DOHH2 (cell line): ENCODE results near the gene TRPM5.

Source experiments
- H3F3A ChIP-seq: fragments of 200-600 bp; sonication (generic), shearing (Covaris generic); 2 replicates; pipeline ENCODE4 v1.6.0; 2016; ENCODE audit warnings: antibody characterized with exemption, mild to moderate bottlenecking; ENCODE audit not compliant: control insufficient read depth, insufficient read depth
- H3K27ac ChIP-seq: fragments of 200-600 bp; sonication (generic); 2 replicates; pipeline ENCODE4 v1.5.1; 2014; ENCODE audit warnings: low read depth, mild to moderate bottlenecking, low read length, moderate library complexity
- H3K27me3 ChIP-seq: fragments of 200-600 bp; sonication (generic); 2 replicates; pipeline ENCODE4 v1.6.1; 2014; ENCODE audit warnings: mild to moderate bottlenecking, low read length, mixed read lengths; ENCODE audit not compliant: control insufficient read depth
- H3K36me3 ChIP-seq: fragments of 200-600 bp; sonication (generic); 2 replicates; pipeline ENCODE4 v1.6.1; 2014; ENCODE audit warnings: mild to moderate bottlenecking, low read length, moderate library complexity, mixed read lengths; ENCODE audit not compliant: control insufficient read depth
- H3K4me1 ChIP-seq: fragments of 200-600 bp; sonication (generic); 2 replicates; pipeline ENCODE4 v1.6.1; 2014; ENCODE audit warnings: mild to moderate bottlenecking, low read length, mixed read lengths; ENCODE audit not compliant: control insufficient read depth
- H3K4me2 ChIP-seq: fragments of 200-600 bp; sonication (generic); 2 replicates; pipeline ENCODE4 v1.6.0; 2014; ENCODE audit warnings: mild to moderate bottlenecking, low read length, moderate library complexity
- H3K4me3 ChIP-seq: fragments of 200-600 bp; sonication (generic); 2 replicates; pipeline ENCODE4 v1.5.1; 2014; ENCODE audit warnings: mild to moderate bottlenecking, low read length, mixed read lengths
- H3K79me2 ChIP-seq: fragments of 200-600 bp; sonication (generic); 2 replicates; pipeline ENCODE4 v1.6.1; 2014; ENCODE audit warnings: mild to moderate bottlenecking, low read length, mixed read lengths; ENCODE audit not compliant: control insufficient read depth
- H3K9me2 ChIP-seq: fragments of 200-600 bp; sonication (generic); replicated peaks from 2 replicates; pipeline ENCODE4 v1.6.1; 2014; ENCODE audit warnings: mild to moderate bottlenecking, low read length, mixed read lengths; ENCODE audit not compliant: control insufficient read depth
- H3K9me3 ChIP-seq: fragments of 200-600 bp; sonication (generic); 2 replicates; pipeline ENCODE4 v1.6.1; 2014; ENCODE audit warnings: antibody characterized with exemption, low read length, mixed read lengths; ENCODE audit not compliant: control insufficient read depth, insufficient read depth
- H4K20me1 ChIP-seq: fragments of 200-600 bp; sonication (generic); 2 replicates; pipeline ENCODE4 v1.6.0; 2014; ENCODE audit warnings: low read depth, mild to moderate bottlenecking, antibody characterized with exemption, low read length, moderate library complexity; ENCODE audit not compliant: control insufficient read depth, insufficient read depth
- EZH2phosphoT487 ChIP-seq: fragments of 200-600 bp; sonication (generic); IDR thresholded peaks from 2 replicates; pipeline ENCODE4 v1.6.1; 2017; ENCODE audit warnings: borderline replicate concordance, mild to moderate bottlenecking, antibody characterized with exemption, low read length, moderate library complexity, mixed read lengths
- TF ChIP-seq, protein P1 (sequence below): fragments of 200-600 bp; sonication (generic); IDR thresholded peaks from one replicate; pipeline ENCODE4 v1.5.1; 2014; ENCODE audit warnings: antibody characterized with exemption, mild to moderate bottlenecking, low read depth, low read length; ENCODE audit not compliant: poor library complexity, severe bottlenecking

TRPM5 gene

DNA sequence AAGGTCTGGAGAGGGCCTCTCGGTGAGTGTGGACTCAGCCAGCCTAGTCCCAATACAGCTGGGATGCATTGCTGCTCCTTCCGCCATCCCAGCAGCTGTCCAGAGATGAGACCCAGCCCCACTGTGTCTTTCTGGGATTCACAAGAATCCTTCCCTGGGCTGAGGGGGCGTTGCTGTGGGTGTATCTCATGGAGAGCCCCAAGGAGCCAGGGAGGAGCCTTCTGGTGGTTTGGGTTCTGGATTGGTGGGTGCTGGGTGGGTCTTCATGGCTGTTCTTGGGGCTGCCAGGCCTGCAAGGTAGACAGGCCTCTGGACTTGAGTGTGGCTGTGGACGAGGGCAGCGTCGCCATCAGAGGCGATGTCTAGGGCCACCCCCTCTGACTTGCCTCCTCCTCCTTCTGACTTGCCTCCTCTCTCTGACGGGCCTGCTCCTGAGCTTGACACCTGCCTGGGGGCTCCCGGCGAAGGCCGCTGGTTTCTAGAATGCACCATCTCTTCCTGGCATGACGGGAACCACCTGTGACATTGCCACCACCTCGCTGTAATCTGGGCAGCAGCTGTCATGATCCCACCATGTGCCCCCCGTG, 17.7 kb upstream of the TRPM5 start:
- H3K9me3 ChIP-seq: no peaks in the 10 kb centered on the region
- no peaks in the 10 kb centered on the region for H3K27me3 ChIP-seq
- H3K27ac ChIP-seq: no peak overlapping the region
- H3K36me3 ChIP-seq: no peaks in the 10 kb centered on the region
- no peak overlapping the region for H3K4me3 ChIP-seq
- H4K20me1 ChIP-seq: no peaks in the 10 kb centered on the region
- no peaks in the 10 kb centered on the region for H3K4me1 ChIP-seq
- no peak for TF ChIP-seq EZH2phosphoT487
- TF ChIP-seq, protein P1, sequence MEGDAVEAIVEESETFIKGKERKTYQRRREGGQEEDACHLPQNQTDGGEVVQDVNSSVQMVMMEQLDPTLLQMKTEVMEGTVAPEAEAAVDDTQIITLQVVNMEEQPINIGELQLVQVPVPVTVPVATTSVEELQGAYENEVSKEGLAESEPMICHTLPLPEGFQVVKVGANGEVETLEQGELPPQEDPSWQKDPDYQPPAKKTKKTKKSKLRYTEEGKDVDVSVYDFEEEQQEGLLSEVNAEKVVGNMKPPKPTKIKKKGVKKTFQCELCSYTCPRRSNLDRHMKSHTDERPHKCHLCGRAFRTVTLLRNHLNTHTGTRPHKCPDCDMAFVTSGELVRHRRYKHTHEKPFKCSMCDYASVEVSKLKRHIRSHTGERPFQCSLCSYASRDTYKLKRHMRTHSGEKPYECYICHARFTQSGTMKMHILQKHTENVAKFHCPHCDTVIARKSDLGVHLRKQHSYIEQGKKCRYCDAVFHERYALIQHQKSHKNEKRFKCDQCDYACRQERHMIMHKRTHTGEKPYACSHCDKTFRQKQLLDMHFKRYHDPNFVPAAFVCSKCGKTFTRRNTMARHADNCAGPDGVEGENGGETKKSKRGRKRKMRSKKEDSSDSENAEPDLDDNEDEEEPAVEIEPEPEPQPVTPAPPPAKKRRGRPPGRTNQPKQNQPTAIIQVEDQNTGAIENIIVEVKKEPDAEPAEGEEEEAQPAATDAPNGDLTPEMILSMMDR: no peak
- H3F3A ChIP-seq: no peaks in the 10 kb centered on the region
- no peaks in the 10 kb centered on the region for H3K9me2 ChIP-seq
- H3K79me2 ChIP-seq: no peaks in the 10 kb centered on the region
- H3K4me2 ChIP-seq: no peak overlapping the region

- Histone ChIP-seq H3K9me3 (no peaks in the 10 kb centered on the region), H3K27ac (no peak overlapping the region), H3K4me1 (no peaks in the 10 kb centered on the region), H3K4me3 (no peak overlapping the region), H3K79me2 (no peaks in the 10 kb centered on the region), H3K36me3 (no peaks in the 10 kb centered on the region), H3K9me2 (no peaks in the 10 kb centered on the region), H3K4me2 (no peak overlapping the region), H3K27me3 (no peaks in the 10 kb centered on the region), H4K20me1 (no peaks in the 10 kb centered on the region), H3F3A (no peaks in the 10 kb centered on the region)
- TF ChIP-seq EZH2phosphoT487: no peak
- TF ChIP-seq, protein P1: no peak
Observed at GRCh38 chr11:2461253-2461955, 17.1 kb upstream of the TRPM5 start.

DNA sequence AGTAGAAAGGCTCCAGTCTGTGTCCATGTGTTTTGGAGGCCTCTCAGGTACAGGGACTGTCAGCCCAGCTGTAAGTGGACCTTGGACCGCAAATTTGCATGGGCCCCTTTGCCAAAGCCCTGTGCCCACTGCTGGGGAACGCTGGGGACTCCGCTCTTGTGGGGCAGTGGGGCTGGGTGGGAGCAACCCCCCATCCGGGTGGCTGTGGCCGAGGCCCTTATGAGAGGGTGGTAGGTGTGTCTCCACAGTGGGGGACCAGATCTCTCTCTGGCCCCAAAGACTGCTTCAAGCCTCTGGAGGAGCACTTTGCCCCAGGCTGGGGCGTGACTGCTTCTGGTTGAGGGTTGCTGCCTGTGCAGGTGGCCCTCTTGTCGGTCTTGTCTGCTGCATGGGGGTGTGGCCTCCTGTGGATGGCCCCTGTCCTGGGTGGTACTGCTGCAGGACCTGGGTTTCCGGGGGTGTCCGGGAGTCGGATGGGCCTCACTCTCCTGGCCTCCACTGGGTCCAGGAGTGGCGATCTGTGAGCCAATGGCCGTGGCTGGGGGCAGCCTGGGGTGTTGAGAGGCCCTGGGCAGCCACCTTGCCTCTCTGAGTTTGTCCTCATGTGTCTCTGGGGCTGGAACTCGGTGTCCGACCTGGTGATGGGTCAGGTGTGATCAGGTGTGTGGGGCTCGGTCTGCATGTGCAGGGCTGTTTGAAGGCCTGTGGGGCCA, 16.4 kb upstream of the TRPM5 start:
- TF ChIP-seq EZH2phosphoT487: no peak

More for the DNA sequence above, 16.4 kb upstream of the TRPM5 start:
- no peak overlapping the region for H3K27ac ChIP-seq
- H3K36me3 ChIP-seq: no peaks in the 10 kb centered on the region
- no peaks in the 10 kb centered on the region for H3K79me2 ChIP-seq
- no peaks in the 10 kb centered on the region for H4K20me1 ChIP-seq
- H3K9me3 ChIP-seq: no peaks in the 10 kb centered on the region
- no peaks in the 10 kb centered on the region for H3F3A ChIP-seq
- H3K4me2 ChIP-seq: no peak overlapping the region
- H3K4me1 ChIP-seq: no peaks in the 10 kb centered on the region
- H3K9me2 ChIP-seq: no peaks in the 10 kb centered on the region
- no peaks in the 10 kb centered on the region for H3K27me3 ChIP-seq
- H3K4me3 ChIP-seq: no peak overlapping the region
